HEK293 (cell line): ENCODE results near the gene RTN3.
A peak's percentile ranks its signal among the peaks of the same experiment; 100 is the strongest.

ENCODE experiments used
- CTCF ChIA-PET: fragments of 350-600 bp; formaldehyde crosslinking; extraction: SDS; loops from one replicate; lab custom pipeline; 2021; ENCODE audit warnings: antibody characterized with exemption; lab: Yijun Ruan, JAX
- POLR2A ChIA-PET: fragments of 300-600 bp; formaldehyde crosslinking; extraction: SDS; loops from one replicate; lab custom pipeline; 2020; ENCODE audit warnings: antibody characterized with exemption, inconsistent platforms; lab: Yijun Ruan, JAX
- H3K27ac ChIP-seq: fragments of 200-500 bp; sonication (Bioruptor generic); 2 replicates; pipeline ENCODE4 v1.5.1; 2014; ENCODE audit warnings: low read depth, low read length, control low read depth, inconsistent platforms; ENCODE audit errors: extremely low read depth
- H3K36me3 ChIP-seq, 2 experiments: fragments of 200-500 bp in 1 of 2; sonication (Bioruptor generic) in 1 of 2; 1 replicate in 1 of 2; 2 replicates in 1 of 2; pipeline ENCODE4 v1.5.1; 2014 to 2017; ENCODE audit warnings: inconsistent platforms in 2 of 2, low read length in 2 of 2; ENCODE audit not compliant: control insufficient read depth in 2 of 2, insufficient read depth in 1 of 2
- H3K4me1 ChIP-seq: fragments of 200-500 bp; sonication (Bioruptor generic); 2 replicates; pipeline ENCODE4 v1.5.1; 2014; ENCODE audit warnings: mild to moderate bottlenecking, low read length, inconsistent platforms; ENCODE audit not compliant: control insufficient read depth, insufficient read depth
- H3K4me3 ChIP-seq: 2 replicates; pipeline ENCODE4 v1.5.1; 2011; ENCODE audit warnings: low read depth, mild to moderate bottlenecking, control low read depth, low read length, moderate library complexity
- H3K9me3 ChIP-seq: fragments of 200-500 bp; sonication (Bioruptor generic); 2 replicates; pipeline ENCODE4 v1.5.1; 2014; ENCODE audit warnings: low read depth, low read length, inconsistent platforms; ENCODE audit not compliant: control insufficient read depth, insufficient read depth
- BCL11A ChIP-seq: fragments of 450-650 bp; formaldehyde crosslinking; IDR thresholded peaks from 2 replicates; pipeline ENCODE4 v1.5.1; 2016; ENCODE audit warnings: low read depth, missing biosample characterization, missing genetic modification characterization
- GLIS1 ChIP-seq: fragments of 450-650 bp; formaldehyde crosslinking; IDR thresholded peaks from 2 replicates; pipeline ENCODE4 v1.5.1; 2016; ENCODE audit warnings: missing biosample characterization, missing genetic modification characterization
- INSM2 ChIP-seq: fragments of 450-650 bp; formaldehyde crosslinking; IDR thresholded peaks from 2 replicates; pipeline ENCODE4 v1.5.1; 2016; ENCODE audit warnings: missing biosample characterization, missing genetic modification characterization
- KLF1 ChIP-seq: fragments of 450-650 bp; formaldehyde crosslinking; IDR thresholded peaks from 2 replicates; pipeline ENCODE4 v1.5.1; 2016; ENCODE audit warnings: missing biosample characterization, missing genetic modification characterization
- MYNN ChIP-seq: fragments of 450-650 bp; formaldehyde crosslinking; IDR thresholded peaks from 2 replicates; pipeline ENCODE4 v1.5.1; 2016; ENCODE audit warnings: missing biosample characterization, missing genetic modification characterization, borderline replicate concordance
- RBAK ChIP-seq: fragments of 450-650 bp; formaldehyde crosslinking; IDR thresholded peaks from 2 replicates; pipeline ENCODE4 v1.5.1; 2016; ENCODE audit warnings: missing biosample characterization, missing genetic modification characterization
- SP3 ChIP-seq: fragments of 450-650 bp; formaldehyde crosslinking; IDR thresholded peaks from 2 replicates; pipeline ENCODE4 v1.5.1; 2016; ENCODE audit warnings: missing biosample characterization, missing genetic modification characterization
- YY1 ChIP-seq: fragments of 450-650 bp; formaldehyde crosslinking; IDR thresholded peaks from 2 replicates; pipeline ENCODE4 v1.5.1; 2018; ENCODE audit warnings: missing biosample characterization, missing genetic modification characterization
- ZFHX2 ChIP-seq: fragments of 450-650 bp; formaldehyde crosslinking; conservative IDR thresholded peaks from 2 replicates; pipeline ENCODE4 v1.5.1; 2016; ENCODE audit warnings: missing biosample characterization, missing genetic modification characterization
- ZIC2 ChIP-seq: fragments of 450-650 bp; formaldehyde crosslinking; IDR thresholded peaks from 2 replicates; pipeline ENCODE4 v1.5.1; 2016; ENCODE audit warnings: missing biosample characterization, missing genetic modification characterization
- ZNF202 ChIP-seq: fragments of 450-650 bp; formaldehyde crosslinking; IDR thresholded peaks from 2 replicates; pipeline ENCODE4 v1.5.1; 2016; ENCODE audit warnings: missing biosample characterization, missing genetic modification characterization, borderline replicate concordance
- ZNF324 ChIP-seq: fragments of 450-650 bp; formaldehyde crosslinking; IDR thresholded peaks from 2 replicates; pipeline ENCODE4 v1.5.1; 2016; ENCODE audit warnings: missing biosample characterization, missing genetic modification characterization
- ZNF366 ChIP-seq: fragments of 450-650 bp; formaldehyde crosslinking; conservative IDR thresholded peaks from 2 replicates; pipeline ENCODE4 v1.5.1; 2016; ENCODE audit warnings: missing biosample characterization, missing genetic modification characterization
- ZNF560 ChIP-seq: fragments of 450-650 bp; formaldehyde crosslinking; IDR thresholded peaks from 2 replicates; pipeline ENCODE4 v1.5.1; 2017; ENCODE audit warnings: missing biosample characterization, missing genetic modification characterization, borderline replicate concordance
- ZNF692 ChIP-seq: fragments of 450-650 bp; formaldehyde crosslinking; IDR thresholded peaks from 2 replicates; pipeline ENCODE4 v1.5.1; 2016; ENCODE audit warnings: missing biosample characterization, missing genetic modification characterization
- ZSCAN23 ChIP-seq: fragments of 450-650 bp; formaldehyde crosslinking; IDR thresholded peaks from 2 replicates; pipeline ENCODE4 v1.5.1; 2016; ENCODE audit warnings: missing biosample characterization, missing genetic modification characterization
- TF ChIP-seq, protein P1 (sequence below): fragments of 450-650 bp; formaldehyde crosslinking; IDR thresholded peaks from 2 replicates; pipeline ENCODE4 v1.5.1; 2016; ENCODE audit warnings: missing biosample characterization, missing genetic modification characterization, low read depth

The RTN3 gene

DNA sequence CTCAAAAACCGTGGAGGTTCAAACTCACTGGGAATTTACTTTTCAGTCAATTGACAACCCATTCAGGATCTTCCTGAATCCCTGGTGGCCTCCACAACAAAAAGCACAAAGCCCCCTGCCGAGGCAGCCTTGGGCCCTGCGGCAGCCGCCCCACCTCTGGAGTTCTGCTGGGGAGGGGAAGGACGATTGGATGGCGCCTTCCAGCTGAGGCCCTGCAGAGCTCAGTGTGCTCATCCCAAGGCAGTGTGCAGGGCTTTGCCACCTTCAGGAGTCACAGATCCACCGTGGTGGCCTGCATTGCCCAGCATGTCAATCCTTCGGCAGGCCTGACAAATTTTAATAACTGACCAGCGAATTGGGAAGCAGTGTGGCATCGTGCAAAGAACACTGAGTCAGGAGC is 79.9 kb downstream of the RTN3 start:
- Histone ChIP-seq H3K4me1 (no peaks in the 10 kb centered on the region), H3K4me3 (no peak overlapping the region), H3K9me3 (no peaks in the 10 kb centered on the region), H3K36me3 (peaks cover 3 to 68% of the 10 kb centered on the region in 2 experiments; a peak in 2 of 3 replicates), H3K27ac (no peak overlapping the region)
- CTCF ChIA-PET: no interaction called here
- POLR2A ChIA-PET: interaction anchor here (1.1 kb wide), 1 partner anchor 86 kb away, joined by 3 read pairs; no protein-coding TSS in a partner anchor
- no peak for TF ChIP-seq ZNF560
- TF ChIP-seq ZNF692 (tag by site-specific recombination): no peak
- TF ChIP-seq GLIS1 (tag by site-specific recombination): peak; percentile 73
- no peak for TF ChIP-seq RBAK (tag by site-specific recombination)
- peak; percentile 73; the same call in 1 of the 2 replicates for TF ChIP-seq ZIC2 (tag by site-specific recombination)
- TF ChIP-seq ZNF324 (tag by site-specific recombination): no peak
- TF ChIP-seq INSM2 (tag by site-specific recombination): no peak

GRCh38 chr11:63761931-63762653 is 80.8 kb downstream of the RTN3 start:
- Histone ChIP-seq H3K4me1 (no peaks in the 10 kb centered on the region), H3K27ac (no peak overlapping the region), H3K4me3 (no peak overlapping the region), H3K36me3 (peaks cover 3 to 63% of the 10 kb centered on the region in 2 experiments; a peak in 2 of 3 replicates), H3K9me3 (no peaks in the 10 kb centered on the region)
- POLR2A ChIA-PET: interaction anchor here (1.1 kb wide), 1 partner anchor 87 kb away, joined by 3 read pairs; no protein-coding TSS in a partner anchor
- CTCF ChIA-PET: no interaction called here
- no peak for TF ChIP-seq YY1 (tag by site-specific recombination)
- TF ChIP-seq, protein P1, sequence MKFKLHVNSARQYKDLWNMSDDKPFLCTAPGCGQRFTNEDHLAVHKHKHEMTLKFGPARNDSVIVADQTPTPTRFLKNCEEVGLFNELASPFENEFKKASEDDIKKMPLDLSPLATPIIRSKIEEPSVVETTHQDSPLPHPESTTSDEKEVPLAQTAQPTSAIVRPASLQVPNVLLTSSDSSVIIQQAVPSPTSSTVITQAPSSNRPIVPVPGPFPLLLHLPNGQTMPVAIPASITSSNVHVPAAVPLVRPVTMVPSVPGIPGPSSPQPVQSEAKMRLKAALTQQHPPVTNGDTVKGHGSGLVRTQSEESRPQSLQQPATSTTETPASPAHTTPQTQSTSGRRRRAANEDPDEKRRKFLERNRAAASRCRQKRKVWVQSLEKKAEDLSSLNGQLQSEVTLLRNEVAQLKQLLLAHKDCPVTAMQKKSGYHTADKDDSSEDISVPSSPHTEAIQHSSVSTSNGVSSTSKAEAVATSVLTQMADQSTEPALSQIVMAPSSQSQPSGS (tag by site-specific recombination): no peak
- TF ChIP-seq ZNF366 (tag by site-specific recombination): no peak
- no peak for TF ChIP-seq ZSCAN23
- TF ChIP-seq MYNN: 0 out of 2 replicates have a peak, but pooled peaks have one; percentile 65
- TF ChIP-seq KLF1 (tag by site-specific recombination): peak; percentile 72
- TF ChIP-seq SP3 (tag by site-specific recombination): no peak
- TF ChIP-seq ZFHX2 (tag by site-specific recombination): peak; percentile 45

- CTCF ChIA-PET: no interaction called here
- Histone ChIP-seq H3K9me3 (no peaks in the 10 kb centered on the region), H3K27ac (no peak overlapping the region)
- POLR2A ChIA-PET: no interaction called here
- TF ChIP-seq BCL11A (tag by site-specific recombination): no peak
- TF ChIP-seq ZNF202 (tag by site-specific recombination): 0 out of 2 replicates have a peak, but pooled peaks have one; percentile 36
- TF ChIP-seq, all 188 proteins: peak for 1
- no peaks in the 10 kb centered on the region for H3K4me1 ChIP-seq
- no peak overlapping the region for H3K4me3 ChIP-seq
- H3K36me3 ChIP-seq: peaks cover 0 to 60% of the 10 kb centered on the region in 2 experiments; a peak in 2 of 3 replicates
Measured at GRCh38 chr11:63762654-63763495, 81.6 kb downstream of the RTN3 start.
